ENCODE data around the gene MAN2B2. TPM values are rescaled to one million over a fixed set of nuclear protein-coding genes. Genes with fewer than 3 reads are reported as not detected.

MAN2B2 gene
- total RNA-seq, 3 donors from 2014 or later: 18.7 to 49.8 (median 19.6) TPM

DNA sequence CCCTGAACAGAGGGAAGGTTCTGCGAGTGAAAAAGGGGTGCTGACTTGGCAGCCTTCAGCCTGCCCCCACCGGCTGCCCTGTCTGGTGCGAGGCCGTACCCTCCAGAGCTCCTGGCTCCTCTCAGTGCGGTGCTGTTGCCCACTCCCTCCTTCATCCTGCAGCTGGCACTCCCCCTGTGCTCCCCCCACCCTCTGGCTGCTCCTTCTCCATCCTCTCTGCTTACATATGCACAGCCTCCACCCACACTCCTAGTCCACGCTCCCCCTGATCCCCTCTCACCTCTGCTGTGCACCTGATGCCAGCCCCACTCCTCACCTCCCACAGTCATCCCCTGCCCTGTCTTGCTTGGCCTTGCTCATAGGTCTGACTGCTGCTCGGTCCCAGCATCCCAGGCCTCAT, 9.9 kb downstream of the MAN2B2 start:
- no peak for DNase-seq (ENCODE audit: low spot score in 2 of 2)
- TF ChIP-seq POLR2A (IDR thresholded peaks at IDR 0.05) (no peak), POLR2AphosphoS5 (IDR thresholded peaks at IDR 0.05) (no peak)
- TF ChIP-seq, protein P1, sequence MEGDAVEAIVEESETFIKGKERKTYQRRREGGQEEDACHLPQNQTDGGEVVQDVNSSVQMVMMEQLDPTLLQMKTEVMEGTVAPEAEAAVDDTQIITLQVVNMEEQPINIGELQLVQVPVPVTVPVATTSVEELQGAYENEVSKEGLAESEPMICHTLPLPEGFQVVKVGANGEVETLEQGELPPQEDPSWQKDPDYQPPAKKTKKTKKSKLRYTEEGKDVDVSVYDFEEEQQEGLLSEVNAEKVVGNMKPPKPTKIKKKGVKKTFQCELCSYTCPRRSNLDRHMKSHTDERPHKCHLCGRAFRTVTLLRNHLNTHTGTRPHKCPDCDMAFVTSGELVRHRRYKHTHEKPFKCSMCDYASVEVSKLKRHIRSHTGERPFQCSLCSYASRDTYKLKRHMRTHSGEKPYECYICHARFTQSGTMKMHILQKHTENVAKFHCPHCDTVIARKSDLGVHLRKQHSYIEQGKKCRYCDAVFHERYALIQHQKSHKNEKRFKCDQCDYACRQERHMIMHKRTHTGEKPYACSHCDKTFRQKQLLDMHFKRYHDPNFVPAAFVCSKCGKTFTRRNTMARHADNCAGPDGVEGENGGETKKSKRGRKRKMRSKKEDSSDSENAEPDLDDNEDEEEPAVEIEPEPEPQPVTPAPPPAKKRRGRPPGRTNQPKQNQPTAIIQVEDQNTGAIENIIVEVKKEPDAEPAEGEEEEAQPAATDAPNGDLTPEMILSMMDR (IDR thresholded peaks at IDR 0.05): no peak
- Histone ChIP-seq H3K36me3 (no peaks in the 10 kb centered on the region), H3K4me1 (no peaks in the 10 kb centered on the region), H3K27ac (no peak overlapping the region), H3K27me3 (no peaks in the 10 kb centered on the region), H3K9me3 (peaks cover 0 to 7% of the 10 kb centered on the region in 2 donors), H3K4me3 (no peak overlapping the region)
- intact Hi-C loops (cut with DNase I; ENCODE audit: low total_unique reads): no loop called here

DNA sequence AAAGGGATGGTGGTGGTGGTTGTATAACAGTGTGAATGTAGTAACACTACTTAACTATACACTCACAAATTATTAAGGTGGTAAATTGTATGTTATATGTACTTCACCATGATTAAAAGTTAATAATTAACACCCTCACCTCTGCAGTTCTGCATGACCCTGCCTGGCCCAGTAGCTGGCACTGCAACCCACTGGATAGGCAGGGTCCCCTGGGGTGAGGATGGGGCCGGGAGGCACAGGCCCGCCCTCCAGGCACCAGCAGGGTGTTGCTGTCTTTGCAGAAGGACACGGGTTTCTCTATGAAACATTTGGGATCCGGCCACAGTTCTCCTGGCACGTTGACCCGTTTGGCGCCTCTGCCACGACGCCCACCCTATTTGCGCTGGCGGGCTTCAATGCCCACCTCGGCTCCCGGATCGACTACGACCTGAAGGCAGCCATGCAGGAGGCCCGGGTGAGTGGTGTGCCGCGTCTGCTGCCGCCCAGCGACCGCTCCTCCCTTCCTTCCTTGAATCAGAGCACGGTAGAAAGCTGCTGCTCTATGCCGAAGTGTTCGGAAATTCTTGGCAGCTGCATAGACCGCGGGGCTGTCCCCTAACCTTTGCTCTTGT, 11.8 kb downstream of the MAN2B2 start:
- DNase-seq (ENCODE audit: low spot score in 2 of 2): no peak
- no peaks in the 10 kb centered on the region for H3K27me3 ChIP-seq
- intact Hi-C loops (cut with DNase I; ENCODE audit: low total_unique reads): no loop called here
- no peak overlapping the region for H3K27ac ChIP-seq
- H3K4me3 ChIP-seq: no peak overlapping the region
- H3K4me1 ChIP-seq: no peaks in the 10 kb centered on the region
- no peak for TF ChIP-seq POLR2A (IDR thresholded peaks at IDR 0.05)
- TF ChIP-seq, protein P1 (IDR thresholded peaks at IDR 0.05): no peak
- TF ChIP-seq POLR2AphosphoS5 (IDR thresholded peaks at IDR 0.05): no peak
- peaks cover 0 to 7% of the 10 kb centered on the region in 2 donors for H3K9me3 ChIP-seq
- no peaks in the 10 kb centered on the region for H3K36me3 ChIP-seq

- H3K4me1 ChIP-seq: no peaks in the 10 kb centered on the region
- H3K36me3 ChIP-seq: no peaks in the 10 kb centered on the region
- H3K9me3 ChIP-seq: no peaks in the 10 kb centered on the region
- TF ChIP-seq, protein P1 (IDR thresholded peaks at IDR 0.05): no peak
- TF ChIP-seq POLR2A (IDR thresholded peaks at IDR 0.05) (no peak), POLR2AphosphoS5 (IDR thresholded peaks at IDR 0.05) (no peak)
- no peak overlapping the region for H3K27ac ChIP-seq
- no peak overlapping the region for H3K4me3 ChIP-seq
- H3K27me3 ChIP-seq: no peaks in the 10 kb centered on the region
- no peak for DNase-seq (ENCODE audit: low spot score in 2 of 2)
- intact Hi-C loops (cut with DNase I; ENCODE audit: low total_unique reads): no loop called here
Measured at GRCh38 chr4:6589444-6589843, 14.5 kb downstream of the MAN2B2 start.

DNA sequence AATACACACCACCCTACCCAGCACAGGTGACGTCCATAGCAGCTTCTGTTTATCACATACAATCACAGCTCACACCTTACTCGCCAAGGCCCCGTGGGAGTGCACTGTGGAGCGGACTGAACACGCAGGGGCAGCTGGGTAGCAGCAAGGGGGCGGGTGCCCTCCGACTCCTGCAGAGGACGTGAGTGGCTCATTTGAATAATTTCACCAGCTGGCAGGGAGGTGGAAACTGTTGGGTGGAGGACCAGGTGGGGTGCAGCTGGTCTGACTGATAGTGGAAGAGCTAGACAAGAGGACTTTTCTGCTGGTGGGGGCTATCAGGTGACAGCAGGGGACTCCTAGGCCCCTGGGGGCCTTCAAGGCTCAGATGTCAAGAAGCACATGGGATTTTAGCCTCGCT, 16.3 kb downstream of the MAN2B2 start:
- intact Hi-C loops (cut with DNase I; ENCODE audit: low total_unique reads): no loop called here
- no peak for DNase-seq (ENCODE audit: low spot score in 2 of 2)
- no peaks in the 10 kb centered on the region for H3K36me3 ChIP-seq
- no peaks in the 10 kb centered on the region for H3K9me3 ChIP-seq
- no peak overlapping the region for H3K27ac ChIP-seq
- no peaks in the 10 kb centered on the region for H3K27me3 ChIP-seq
- H3K4me3 ChIP-seq: no peak overlapping the region
- no peaks in the 10 kb centered on the region for H3K4me1 ChIP-seq
- TF ChIP-seq, protein P1 (IDR thresholded peaks at IDR 0.05): no peak
- TF ChIP-seq POLR2A (IDR thresholded peaks at IDR 0.05) (no peak), POLR2AphosphoS5 (IDR thresholded peaks at IDR 0.05) (no peak)

- DNase-seq (ENCODE audit: low spot score in 2 of 2): no peak
- Histone ChIP-seq H3K27ac (no peak overlapping the region), H3K4me1 (no peaks in the 10 kb centered on the region), H3K36me3 (no peaks in the 10 kb centered on the region), H3K4me3 (no peak overlapping the region), H3K27me3 (no peaks in the 10 kb centered on the region), H3K9me3 (no peaks in the 10 kb centered on the region)
- intact Hi-C loops (cut with DNase I; ENCODE audit: low total_unique reads): no loop called here
- TF ChIP-seq, protein P1 (IDR thresholded peaks at IDR 0.05): no peak
- TF ChIP-seq POLR2AphosphoS5 (IDR thresholded peaks at IDR 0.05): no peak
- TF ChIP-seq POLR2A (IDR thresholded peaks at IDR 0.05): no peak
Measured at GRCh38 chr4:6591781-6592180, 16.8 kb downstream of the MAN2B2 start.

Measured in breast epithelium (tissue), 4 donors.